Measurements from ENCODE around the gene SHOX.

GRCh38 chrX:679291-679979 lies 48.8 kb downstream of the SHOX start:
- no peak for TF ChIP-seq POLR2A (IDR thresholded peaks at IDR 0.05)
- TF ChIP-seq, protein P1, sequence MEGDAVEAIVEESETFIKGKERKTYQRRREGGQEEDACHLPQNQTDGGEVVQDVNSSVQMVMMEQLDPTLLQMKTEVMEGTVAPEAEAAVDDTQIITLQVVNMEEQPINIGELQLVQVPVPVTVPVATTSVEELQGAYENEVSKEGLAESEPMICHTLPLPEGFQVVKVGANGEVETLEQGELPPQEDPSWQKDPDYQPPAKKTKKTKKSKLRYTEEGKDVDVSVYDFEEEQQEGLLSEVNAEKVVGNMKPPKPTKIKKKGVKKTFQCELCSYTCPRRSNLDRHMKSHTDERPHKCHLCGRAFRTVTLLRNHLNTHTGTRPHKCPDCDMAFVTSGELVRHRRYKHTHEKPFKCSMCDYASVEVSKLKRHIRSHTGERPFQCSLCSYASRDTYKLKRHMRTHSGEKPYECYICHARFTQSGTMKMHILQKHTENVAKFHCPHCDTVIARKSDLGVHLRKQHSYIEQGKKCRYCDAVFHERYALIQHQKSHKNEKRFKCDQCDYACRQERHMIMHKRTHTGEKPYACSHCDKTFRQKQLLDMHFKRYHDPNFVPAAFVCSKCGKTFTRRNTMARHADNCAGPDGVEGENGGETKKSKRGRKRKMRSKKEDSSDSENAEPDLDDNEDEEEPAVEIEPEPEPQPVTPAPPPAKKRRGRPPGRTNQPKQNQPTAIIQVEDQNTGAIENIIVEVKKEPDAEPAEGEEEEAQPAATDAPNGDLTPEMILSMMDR (IDR thresholded peaks at IDR 0.05 in 4 of 5, conservative IDR thresholded peaks at IDR 0.05 in 1 of 5): no peak

Measured in gastrocnemius medialis (tissue), 4 donors.